NCI-H146 (cell line): Measurements from ENCODE around the gene CST9L.
"Not testable (repeated sequence)": the region's sequence is repeated elsewhere in the genome, so short reads cannot be mapped to it uniquely, and the experiment has no call there.

ENCODE experiments used
- DNase-seq: peaks from one replicate; lab custom pipeline; 2025; lab: John Stamatoyannopoulos, UW

Gene CST9L

DNA sequence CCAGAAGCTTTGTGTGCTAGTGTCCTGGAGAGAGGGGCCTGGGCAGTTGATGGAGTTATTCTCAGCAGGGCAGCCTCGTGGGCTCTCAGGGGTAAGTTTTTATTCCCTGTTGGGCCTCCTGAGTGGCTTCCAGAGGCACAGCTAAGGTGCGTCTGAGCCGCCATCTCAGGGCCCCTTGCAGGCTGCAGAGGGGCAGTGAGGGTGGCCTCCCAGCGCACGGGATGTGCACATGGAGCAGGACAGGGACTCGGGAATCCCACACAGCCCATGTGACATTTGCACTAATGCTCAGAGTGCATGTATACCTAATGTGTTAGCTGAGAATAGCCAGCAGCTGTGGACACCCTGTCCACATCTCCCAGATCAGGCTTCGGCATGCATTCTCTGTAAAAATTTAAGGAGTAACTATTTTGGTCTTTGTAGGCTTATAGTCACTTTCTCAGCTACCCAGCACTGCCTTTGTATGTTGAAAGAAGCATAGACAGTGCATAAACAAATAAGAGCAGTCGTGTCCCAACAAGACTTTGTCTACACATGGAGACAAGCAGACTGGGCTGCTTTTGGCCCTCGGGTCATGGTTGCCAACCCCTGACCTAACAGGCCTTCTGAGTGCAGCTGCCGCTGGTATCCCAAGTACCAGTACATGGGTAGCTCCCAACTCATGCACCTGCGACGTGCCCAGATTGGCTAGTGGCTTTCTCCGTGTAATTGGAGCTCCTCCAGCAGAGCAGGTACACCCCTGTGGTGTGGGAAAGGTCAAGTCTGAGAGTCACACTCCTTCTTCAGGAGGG is 18.6 kb upstream of the CST9L start:
- DNase-seq = no peak

DNA sequence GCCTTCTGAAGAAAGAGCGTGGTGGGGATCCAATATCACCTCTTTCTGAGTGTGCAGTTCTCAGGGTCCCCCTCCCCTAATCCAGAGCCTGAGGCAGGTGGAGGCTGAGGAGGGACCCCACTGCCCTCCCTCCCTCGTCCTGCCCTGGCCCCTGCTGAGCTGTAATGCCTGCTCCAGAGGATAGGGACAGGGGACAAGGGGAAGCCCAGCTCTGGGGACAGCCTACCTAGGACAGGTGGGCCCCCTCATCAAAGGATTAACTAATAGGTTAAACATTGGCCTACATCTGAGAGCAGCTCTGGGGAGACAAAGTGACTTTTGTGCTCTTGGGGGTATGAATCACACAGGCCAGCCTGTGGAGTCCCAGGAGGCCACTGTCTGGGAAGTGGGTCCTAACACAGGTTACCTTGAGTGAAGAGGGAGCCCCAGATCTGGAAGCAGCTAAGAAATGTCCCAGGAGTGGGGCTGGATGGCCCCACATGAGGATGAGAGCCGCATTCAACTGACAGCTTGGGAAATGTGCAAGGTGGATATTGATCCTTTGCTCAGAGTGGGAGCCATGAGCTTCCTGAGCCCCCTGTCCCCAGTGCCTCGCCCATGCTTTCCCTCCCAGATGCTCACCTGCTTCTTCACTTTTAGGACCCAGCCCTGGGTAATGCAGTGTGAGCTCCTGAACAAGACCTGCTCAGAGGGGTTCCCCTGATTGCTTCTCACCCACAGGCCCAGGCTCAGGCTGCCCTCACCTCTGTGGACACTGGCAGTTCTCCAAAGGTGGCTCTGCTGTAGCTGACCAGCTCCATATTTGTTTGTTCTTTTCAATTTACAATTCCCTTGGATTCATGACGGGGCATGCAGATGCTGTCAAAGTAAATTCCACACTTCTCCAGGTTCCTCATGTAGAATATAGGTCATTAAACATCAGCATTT is 17.8 kb upstream of the CST9L start:
- no peak for DNase-seq

DNA sequence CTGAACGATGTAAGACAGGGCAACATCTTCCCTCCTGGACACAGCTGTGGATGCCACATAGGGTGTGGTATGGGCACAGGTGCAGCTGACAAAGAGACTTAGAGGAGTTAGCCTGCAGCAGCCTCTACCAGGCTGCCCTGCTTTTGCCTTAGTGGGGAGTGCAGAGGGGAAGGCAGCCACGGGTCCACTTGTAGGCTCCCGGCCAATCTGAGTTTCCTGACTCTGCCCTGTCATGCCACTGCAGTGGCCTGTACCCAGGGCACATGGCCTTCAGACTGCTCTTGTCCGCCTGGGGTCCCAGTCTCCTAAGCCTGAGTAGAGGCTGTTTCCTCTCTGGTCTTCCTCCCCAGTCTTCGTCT is 17.1 kb upstream of the CST9L start:
- no peak for DNase-seq

DNA sequence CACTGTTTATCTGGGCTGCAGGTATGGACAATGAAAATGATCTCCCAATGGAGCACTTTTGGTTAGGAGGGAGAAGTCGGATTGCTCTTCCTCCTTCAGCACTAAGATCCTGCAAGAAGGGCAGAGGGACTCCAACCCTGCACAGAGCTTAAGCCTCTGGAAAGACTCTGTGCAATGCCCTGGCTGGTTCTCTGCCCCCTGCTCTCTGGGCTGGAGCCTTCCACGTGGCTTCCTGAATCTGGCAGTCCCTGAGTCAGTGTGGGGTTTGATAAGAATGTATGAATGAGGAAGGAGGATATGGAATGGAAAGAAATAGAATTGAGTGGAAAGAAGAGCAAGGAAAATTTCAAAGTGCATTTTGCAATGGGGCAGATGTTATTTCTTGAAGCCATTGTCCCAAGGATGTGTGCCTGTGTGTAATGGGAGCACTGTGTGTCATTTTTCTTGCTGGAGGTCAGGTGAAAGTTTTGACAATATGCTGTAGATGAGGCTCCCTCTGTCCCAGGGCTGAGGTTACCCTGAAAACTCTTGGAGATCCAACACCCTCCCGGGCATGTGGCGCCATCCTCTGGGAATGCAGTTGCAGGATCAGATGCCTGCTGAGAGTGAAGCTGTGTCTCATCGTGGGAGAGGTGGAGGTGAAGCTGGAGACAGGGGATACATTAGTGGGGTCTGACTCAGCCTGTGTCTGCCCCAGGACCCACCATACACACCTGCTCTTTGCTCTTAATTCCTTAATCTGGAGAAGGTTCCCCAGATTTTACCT is 16.3 kb upstream of the CST9L start:
- no peak for DNase-seq

GRCh38 chr20:23583526-23583925 is 15.2 kb upstream of the CST9L start:
- no peak for DNase-seq

DNA sequence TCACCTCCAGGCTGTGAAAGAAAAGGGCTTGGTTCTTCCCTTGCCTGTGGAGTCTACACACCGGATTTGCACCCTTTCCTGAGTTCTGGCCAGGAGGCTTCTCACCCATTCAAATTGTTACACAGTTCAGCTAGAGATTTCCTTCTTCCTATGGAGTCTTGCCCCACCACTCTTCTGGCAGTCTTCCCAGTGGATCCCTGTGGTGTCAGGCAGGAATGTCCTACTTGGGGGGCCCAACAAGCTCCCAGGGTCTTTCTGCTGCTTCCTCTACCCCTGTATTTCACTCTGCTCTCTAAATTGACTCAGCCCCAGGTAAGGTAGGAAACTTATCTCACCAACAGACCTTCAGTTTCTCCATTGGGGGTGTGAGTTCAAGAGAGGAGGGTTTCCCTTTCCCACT is 14.0 kb upstream of the CST9L start:
- DNase-seq = no peak

- DNase-seq = not testable (repeated sequence)
These were observed 13.5 kb upstream of the CST9L start for GRCh38 chr20:23581833-23582232.

DNA sequence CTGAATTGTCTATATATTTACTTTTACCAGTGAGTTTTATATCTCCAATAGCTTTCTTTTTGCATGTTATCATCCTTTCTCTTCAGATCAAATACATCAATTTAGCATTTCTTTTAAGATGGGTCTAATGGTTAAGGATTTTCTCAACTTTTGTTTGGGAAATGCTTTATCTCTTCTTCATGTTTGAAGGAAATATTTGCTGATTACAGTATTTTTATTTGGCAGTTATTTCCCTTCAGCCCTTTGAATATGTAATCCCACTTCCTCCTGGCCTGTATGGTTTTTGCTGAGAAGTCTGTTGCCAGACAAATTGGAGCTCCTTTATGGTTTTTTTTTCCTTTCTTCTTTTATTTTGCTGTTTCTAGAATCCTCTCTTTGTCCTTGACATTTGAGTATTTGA is 6.7 kb upstream of the CST9L start:
- DNase-seq = no peak

GRCh38 chr20:23570178-23570760 is 2.0 kb upstream of the CST9L start:
- no peak for DNase-seq

- no peak for DNase-seq
These were observed 1.3 kb upstream of the CST9L start for GRCh38 chr20:23569570-23569969.

DNA sequence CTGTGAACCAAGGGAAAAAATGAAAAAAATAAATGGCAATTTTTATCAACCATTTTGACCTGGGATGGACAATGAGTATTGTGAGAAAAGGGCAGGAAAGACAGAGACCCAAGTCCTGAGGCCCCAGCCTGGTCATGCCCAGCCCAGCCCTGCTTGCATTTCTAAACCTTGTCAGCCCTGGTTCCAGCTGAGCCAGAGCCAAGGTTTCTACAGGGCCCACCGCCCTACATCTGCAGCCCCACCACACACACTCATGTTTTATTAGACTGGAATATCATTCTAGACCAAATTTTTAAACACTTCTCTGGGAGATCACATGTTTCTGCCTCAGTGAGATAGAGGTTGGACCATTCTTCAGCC is 667 bp upstream of the CST9L start:
- DNase-seq = no peak

GRCh38 chr20:23566199-23566932 is 1.9 kb downstream of the CST9L start:
- DNase-seq = no peak

GRCh38 chr20:23565503-23566045 is 2.7 kb downstream of the CST9L start:
- no peak for DNase-seq

DNA sequence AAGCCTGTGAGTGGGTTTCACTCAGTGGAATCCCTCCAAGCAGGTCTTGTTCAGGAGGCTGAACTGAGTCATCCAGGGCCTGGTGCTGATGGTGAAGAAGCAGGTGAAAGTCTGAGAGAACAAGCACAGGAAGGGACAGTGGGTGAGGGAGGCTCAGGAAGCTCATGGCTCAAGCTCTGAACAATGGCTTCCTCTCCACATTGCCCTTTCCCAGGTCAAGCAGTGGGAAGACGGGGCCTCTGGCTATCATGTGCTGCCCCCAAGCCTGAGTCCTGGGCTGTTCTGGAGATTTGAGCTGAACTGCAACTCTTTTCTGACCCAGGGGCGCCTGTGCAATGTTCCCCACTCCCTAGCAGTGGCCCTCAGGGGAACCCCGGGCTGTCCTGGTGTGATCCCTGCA is 3.4 kb downstream of the CST9L start:
- no peak for DNase-seq

DNA sequence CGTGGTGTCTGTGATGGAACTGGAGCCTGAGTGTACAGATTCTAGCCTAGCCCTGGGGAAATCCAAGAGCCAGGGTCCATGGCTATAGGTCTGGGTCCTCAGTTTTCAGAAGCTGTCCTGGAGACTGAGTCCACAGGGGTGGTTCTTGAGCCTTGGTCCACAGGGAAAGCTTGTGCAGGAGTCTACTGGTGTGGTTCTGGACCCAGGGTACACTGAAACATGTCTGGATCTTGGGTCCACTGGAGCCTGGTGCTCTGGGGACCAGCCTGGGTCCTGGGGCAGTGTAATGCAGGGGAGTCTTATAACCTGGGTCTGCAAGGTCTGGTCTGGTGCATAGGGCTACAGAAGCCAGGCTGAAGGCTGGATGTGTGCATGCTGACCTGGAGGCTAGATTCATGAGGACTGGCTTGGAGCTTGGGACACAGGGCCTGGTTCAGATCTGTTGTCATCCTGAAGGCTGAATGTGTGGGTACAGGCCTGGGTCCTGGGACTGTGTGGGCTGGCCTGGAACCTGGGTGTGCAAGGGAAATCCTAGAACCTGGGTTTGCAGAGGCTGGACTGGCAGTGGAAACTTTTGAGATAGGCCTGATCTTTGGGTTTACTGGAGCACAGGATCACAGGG is 5.5 kb downstream of the CST9L start:
- DNase-seq = no peak

GRCh38 chr20:23554401-23554800 is 13.9 kb downstream of the CST9L start:
- no peak for DNase-seq

- no peak for DNase-seq
These were observed 16.5 kb downstream of the CST9L start for GRCh38 chr20:23551786-23552185.

DNA sequence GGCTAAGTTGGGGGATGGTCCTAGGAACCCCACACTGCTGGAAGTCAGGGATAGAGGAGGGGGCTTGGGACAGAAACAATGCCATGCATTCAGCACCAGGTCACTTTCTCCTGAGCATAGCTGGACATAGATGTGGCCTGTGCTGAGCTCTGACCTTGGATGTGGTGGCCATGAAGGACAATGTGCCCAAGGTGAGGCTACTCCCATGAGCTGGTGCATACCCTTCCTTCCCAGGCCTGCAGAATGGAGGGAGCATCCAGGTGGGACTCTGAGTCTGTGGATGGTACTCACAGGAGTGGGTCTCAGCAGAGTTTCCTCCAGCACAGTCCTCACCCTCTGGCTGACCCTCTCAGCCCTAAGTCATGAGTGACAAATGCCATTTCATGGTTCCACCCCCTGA is 16.9 kb downstream of the CST9L start:
- no peak for DNase-seq

- no peak for DNase-seq
These were observed 18.1 kb downstream of the CST9L start for GRCh38 chr20:23550227-23550626.

DNA sequence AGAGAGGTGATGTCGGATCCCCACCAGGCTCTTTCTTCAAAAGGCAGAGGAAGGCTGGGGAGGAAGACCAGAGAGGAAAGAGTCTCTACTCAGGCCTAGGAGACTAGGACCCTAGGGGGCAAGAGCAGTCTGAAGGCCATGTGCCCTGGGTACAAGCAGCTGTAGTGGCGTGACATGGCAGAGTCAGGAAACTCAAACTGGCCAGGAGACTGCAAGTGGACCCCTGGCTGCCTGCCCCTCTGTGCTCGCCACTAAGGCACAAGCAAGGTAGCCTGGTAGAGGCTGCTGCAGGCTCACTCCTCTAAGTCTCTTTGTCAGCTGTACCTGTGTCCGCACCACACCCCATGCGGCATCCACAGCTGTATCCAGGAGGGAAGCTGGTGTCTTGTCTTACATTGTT is 19.9 kb downstream of the CST9L start:
- no peak for DNase-seq

DNA sequence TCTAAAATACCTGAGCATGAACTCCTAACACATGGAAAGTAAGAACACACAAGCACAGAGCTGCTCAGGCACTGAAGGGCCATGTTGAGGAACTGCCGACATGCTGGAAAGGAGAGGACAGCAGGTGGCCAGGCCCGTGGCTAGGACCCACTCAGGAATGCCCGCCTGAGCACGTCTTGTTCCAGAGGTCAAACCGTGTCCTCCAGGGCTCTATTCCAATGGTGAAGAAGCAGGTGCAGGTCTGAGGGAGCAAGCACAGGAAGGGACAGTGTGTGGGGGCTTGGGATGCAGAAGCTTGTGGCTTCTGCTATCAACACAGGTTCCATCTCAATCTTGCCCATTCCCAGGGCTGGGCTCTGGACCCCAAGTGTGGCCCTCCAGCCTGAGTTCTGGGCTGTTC is 20.7 kb downstream of the CST9L start:
- no peak for DNase-seq
